Fibroblast of lung (primary cell): ENCODE measurements around the gene SLIT3. TPM values are rescaled to one million over a fixed set of nuclear protein-coding genes. Genes with fewer than 3 reads are reported as not detected.

ENCODE experiments used
- DNase-seq, 2 donors: peaks; one replicate each; pipeline versions ENCODE4 v3.0.0 to v3.0.0-alpha.2; 2010; ENCODE audit warnings: low read depth in 2 of 2
- H2AFZ ChIP-seq: 2 replicates; pipeline ENCODE4 v1.5.1; 2012; ENCODE audit warnings: low read length, control low read depth, inconsistent platforms
- H3K27ac ChIP-seq: 2 replicates; pipeline ENCODE4 v1.5.1; 2011; ENCODE audit warnings: low read length, control low read depth; ENCODE audit not compliant: insufficient read depth
- H3K27me3 ChIP-seq: 2 replicates; pipeline ENCODE4 v1.5.1; 2011; ENCODE audit warnings: mild to moderate bottlenecking, low read length; ENCODE audit not compliant: control insufficient read depth, insufficient read depth
- H3K36me3 ChIP-seq: 2 replicates; pipeline ENCODE4 v1.5.1; 2011; ENCODE audit warnings: low read length; ENCODE audit not compliant: control insufficient read depth, insufficient read depth
- H3K4me1 ChIP-seq: 2 replicates; pipeline ENCODE4 v1.5.1; 2011; ENCODE audit warnings: low read length; ENCODE audit not compliant: control insufficient read depth, insufficient read depth; ENCODE audit errors: extremely low read depth
- H3K4me2 ChIP-seq: 2 replicates; pipeline ENCODE4 v1.5.1; 2011; ENCODE audit warnings: low read length, control low read depth; ENCODE audit not compliant: insufficient read depth; ENCODE audit errors: extremely low read depth
- H3K4me3 ChIP-seq, 4 experiments: fragments of 200-600 bp in 1 of 4; sonication (generic) in 1 of 4; replicated peaks in 1 of 4; 2 replicates each; pipeline ENCODE4 v1.5.1; 2011 to 2016; ENCODE audit warnings: low read length in 4 of 4, low read depth in 3 of 4, mild to moderate bottlenecking in 3 of 4, control low read depth in 2 of 4, inconsistent platforms in 1 of 4, mixed read lengths in 1 of 4; ENCODE audit not compliant: insufficient read depth in 1 of 4; ENCODE audit errors: control extremely low read depth in 1 of 4
- H3K79me2 ChIP-seq: 2 replicates; pipeline ENCODE4 v1.5.1; 2012; ENCODE audit warnings: mild to moderate bottlenecking, low read length, inconsistent platforms; ENCODE audit not compliant: control insufficient read depth, insufficient read depth
- H3K9ac ChIP-seq: 2 replicates; pipeline ENCODE4 v1.5.1; 2011; ENCODE audit warnings: mild to moderate bottlenecking, low read length, control low read depth; ENCODE audit not compliant: insufficient read depth
- H3K9me3 ChIP-seq: 2 replicates; pipeline ENCODE4 v1.5.1; 2012; ENCODE audit warnings: low read depth, low read length; ENCODE audit not compliant: control insufficient read depth, insufficient read depth
- H4K20me1 ChIP-seq: 2 replicates; pipeline ENCODE4 v1.5.1; 2011; ENCODE audit warnings: low read length; ENCODE audit not compliant: control insufficient read depth, insufficient read depth; ENCODE audit errors: extremely low read depth
- EZH2 ChIP-seq: IDR thresholded peaks from 2 replicates; pipeline ENCODE4 v1.5.1; 2012; ENCODE audit warnings: low read length, control low read depth, mild to moderate bottlenecking; ENCODE audit errors: missing control alignments
- polyA plus RNA-seq, 2 donors: library from polyadenylated mRNA; depleted of rRNA in 1 of 2; stranded (reverse) in 1 of 2; unstranded in 1 of 2; fragments of >200 nt; gene quantifications; 2 replicates each; pipeline ENCODE4 v1.2.1, GENCODE V29; 2011 to 2012; ENCODE audit warnings: missing spikeins in 1 of 2
- total RNA-seq: library from RNA; depleted of rRNA; stranded (reverse); fragments of >200 nt; gene quantifications from 2 replicates; pipeline ENCODE4 v1.2.1, GENCODE V29; 2014
- TF ChIP-seq, protein P1 (sequence below), 2 donors: IDR thresholded peaks in 1 of 2; conservative IDR thresholded peaks in 1 of 2; 1 replicate in 1 of 2; 2 replicates in 1 of 2; pipeline ENCODE4 v1.5.1; 2011 to 2012; ENCODE audit warnings: low read length in 2 of 2, control low read depth in 1 of 2, inconsistent platforms in 1 of 2, low read depth in 1 of 2, mild to moderate bottlenecking in 1 of 2

The SLIT3 gene
- total and polyA plus RNA-seq, 2 donors (not counting 1 experiment from before 2014, with no cell fraction given), result 1.6 to 4.6 TPM

DNA sequence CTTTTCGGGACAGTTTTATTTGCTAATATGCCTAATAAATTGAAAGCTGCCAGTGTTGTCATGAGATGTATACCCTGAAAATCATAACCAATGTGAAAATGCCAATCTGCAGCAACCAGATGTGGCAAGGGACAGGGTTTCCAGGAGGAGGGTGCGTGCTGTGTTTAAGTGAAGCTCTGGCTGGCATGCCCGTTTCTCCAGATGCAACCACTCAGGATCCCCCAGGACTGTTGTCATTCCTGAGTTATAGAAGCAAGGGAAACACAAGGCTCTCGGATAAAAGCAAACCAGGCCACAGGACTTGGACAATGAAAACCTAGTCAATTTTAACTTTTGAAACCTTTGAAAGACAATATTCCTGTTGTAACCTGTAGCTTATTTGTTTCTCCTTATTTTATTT lies 360.2 kb downstream of the SLIT3 start:
- H3K9me3 ChIP-seq, result no peaks in the 10 kb centered on the region
- H3K79me2 ChIP-seq, result no peaks in the 10 kb centered on the region
- no peak for DNase-seq
- TF ChIP-seq, protein P1, sequence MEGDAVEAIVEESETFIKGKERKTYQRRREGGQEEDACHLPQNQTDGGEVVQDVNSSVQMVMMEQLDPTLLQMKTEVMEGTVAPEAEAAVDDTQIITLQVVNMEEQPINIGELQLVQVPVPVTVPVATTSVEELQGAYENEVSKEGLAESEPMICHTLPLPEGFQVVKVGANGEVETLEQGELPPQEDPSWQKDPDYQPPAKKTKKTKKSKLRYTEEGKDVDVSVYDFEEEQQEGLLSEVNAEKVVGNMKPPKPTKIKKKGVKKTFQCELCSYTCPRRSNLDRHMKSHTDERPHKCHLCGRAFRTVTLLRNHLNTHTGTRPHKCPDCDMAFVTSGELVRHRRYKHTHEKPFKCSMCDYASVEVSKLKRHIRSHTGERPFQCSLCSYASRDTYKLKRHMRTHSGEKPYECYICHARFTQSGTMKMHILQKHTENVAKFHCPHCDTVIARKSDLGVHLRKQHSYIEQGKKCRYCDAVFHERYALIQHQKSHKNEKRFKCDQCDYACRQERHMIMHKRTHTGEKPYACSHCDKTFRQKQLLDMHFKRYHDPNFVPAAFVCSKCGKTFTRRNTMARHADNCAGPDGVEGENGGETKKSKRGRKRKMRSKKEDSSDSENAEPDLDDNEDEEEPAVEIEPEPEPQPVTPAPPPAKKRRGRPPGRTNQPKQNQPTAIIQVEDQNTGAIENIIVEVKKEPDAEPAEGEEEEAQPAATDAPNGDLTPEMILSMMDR (conservative IDR thresholded peaks at IDR 0.05 in 1 of 2, IDR thresholded peaks at IDR 0.05 in 1 of 2; ENCODE audit: low read depth in 1 of 2, low read length in 2 of 2), result no peak
- no peak for TF ChIP-seq EZH2
- no peaks in the 10 kb centered on the region for H3K4me1 ChIP-seq
- H2AFZ ChIP-seq, result no peak overlapping the region
- H3K27me3 ChIP-seq, result no peaks in the 10 kb centered on the region
- no peaks in the 10 kb centered on the region for H4K20me1 ChIP-seq
- H3K36me3 ChIP-seq, result no peaks in the 10 kb centered on the region
- H3K27ac ChIP-seq, result no peak overlapping the region
- no peak overlapping the region for H3K4me3 ChIP-seq
- H3K9ac ChIP-seq, result no peak overlapping the region
- no peak overlapping the region for H3K4me2 ChIP-seq

DNA sequence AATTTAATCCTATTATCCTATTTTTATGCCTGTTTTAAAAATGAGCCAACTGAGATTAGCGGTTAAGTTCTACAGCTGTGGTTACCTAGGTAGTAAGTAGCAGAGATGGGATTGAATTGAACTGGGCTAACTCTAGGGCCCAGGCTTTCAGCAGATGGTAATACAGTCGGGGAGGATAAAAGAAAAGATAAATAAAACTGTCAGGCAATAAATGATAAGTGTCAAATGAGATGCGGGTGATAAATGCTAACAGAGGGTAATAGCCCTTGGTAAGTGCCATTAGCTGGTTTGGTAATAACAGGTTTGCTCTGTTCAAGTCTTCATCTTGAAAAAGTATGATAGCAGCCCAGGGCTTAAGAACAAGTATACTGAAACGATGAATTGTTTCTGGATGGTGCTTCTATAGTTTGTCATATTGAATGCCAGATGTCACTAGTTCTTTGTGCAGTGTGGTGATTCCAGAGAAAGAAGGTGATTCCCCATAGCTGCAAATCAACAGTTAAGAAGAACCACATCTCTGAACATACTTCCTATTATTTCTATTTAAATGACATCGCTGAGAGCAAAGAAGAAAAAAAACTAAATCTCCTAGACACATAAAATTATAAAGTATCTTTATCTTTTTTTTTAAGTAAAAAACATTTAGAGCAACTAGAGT lies 360.9 kb downstream of the SLIT3 start:
- Histone ChIP-seq H3K9me3 (no peaks in the 10 kb centered on the region), H3K36me3 (no peaks in the 10 kb centered on the region), H2AFZ (no peak overlapping the region), H3K9ac (no peak overlapping the region), H3K4me2 (no peak overlapping the region), H3K4me1 (no peaks in the 10 kb centered on the region), H3K27ac (no peak overlapping the region), H4K20me1 (no peaks in the 10 kb centered on the region), H3K27me3 (no peaks in the 10 kb centered on the region), H3K4me3 (no peak overlapping the region), H3K79me2 (no peaks in the 10 kb centered on the region)
- TF ChIP-seq EZH2, result no peak
- TF ChIP-seq, protein P1 (conservative IDR thresholded peaks at IDR 0.05 in 1 of 2, IDR thresholded peaks at IDR 0.05 in 1 of 2; ENCODE audit: low read depth in 1 of 2, low read length in 2 of 2), result no peak
- DNase-seq, result no peak

DNA sequence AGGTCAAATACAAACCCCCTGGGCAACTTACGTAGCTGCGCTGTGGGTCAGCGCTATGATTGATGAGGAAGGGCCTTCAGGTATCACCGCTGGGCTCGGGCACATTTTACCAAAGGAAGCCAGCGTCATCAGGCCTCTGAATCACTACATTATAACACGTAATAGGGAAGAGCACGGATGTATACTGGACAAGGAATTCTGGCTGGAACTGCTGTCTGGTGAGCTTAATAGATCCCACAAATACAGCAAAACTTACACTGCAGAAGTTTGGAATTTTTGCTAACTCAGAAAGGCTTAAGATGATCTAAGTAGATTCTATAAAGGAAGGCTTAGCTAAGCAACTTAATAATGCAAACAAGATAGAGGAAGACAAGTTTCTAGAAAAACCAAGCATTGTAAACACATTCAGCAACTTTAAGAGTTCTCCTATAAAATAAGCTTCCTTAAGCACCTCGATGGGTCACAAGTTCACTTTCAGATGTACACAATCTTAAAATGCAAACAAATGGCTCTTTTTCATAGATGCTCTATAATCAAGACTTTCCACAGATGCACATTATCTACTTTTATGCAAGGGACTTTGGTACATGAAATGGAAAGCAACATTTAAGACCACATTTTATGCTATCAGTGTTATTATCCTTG lies 361.7 kb downstream of the SLIT3 start:
- DNase-seq, result peak in 1 of 2 donors; percentile 30
- H3K4me1 ChIP-seq, result no peaks in the 10 kb centered on the region
- H3K9ac ChIP-seq, result no peak overlapping the region
- H3K27ac ChIP-seq, result no peak overlapping the region
- no peak for TF ChIP-seq EZH2
- TF ChIP-seq, protein P1 (conservative IDR thresholded peaks at IDR 0.05 in 1 of 2, IDR thresholded peaks at IDR 0.05 in 1 of 2; ENCODE audit: low read depth in 1 of 2, low read length in 2 of 2), result no peak
- H3K4me2 ChIP-seq, result no peak overlapping the region
- H4K20me1 ChIP-seq, result no peaks in the 10 kb centered on the region
- H2AFZ ChIP-seq, result no peak overlapping the region
- H3K9me3 ChIP-seq, result no peaks in the 10 kb centered on the region
- no peaks in the 10 kb centered on the region for H3K36me3 ChIP-seq
- no peaks in the 10 kb centered on the region for H3K27me3 ChIP-seq
- no peaks in the 10 kb centered on the region for H3K79me2 ChIP-seq
- no peak overlapping the region for H3K4me3 ChIP-seq
